ENCODE results near the gene TRIM41.

DNA sequence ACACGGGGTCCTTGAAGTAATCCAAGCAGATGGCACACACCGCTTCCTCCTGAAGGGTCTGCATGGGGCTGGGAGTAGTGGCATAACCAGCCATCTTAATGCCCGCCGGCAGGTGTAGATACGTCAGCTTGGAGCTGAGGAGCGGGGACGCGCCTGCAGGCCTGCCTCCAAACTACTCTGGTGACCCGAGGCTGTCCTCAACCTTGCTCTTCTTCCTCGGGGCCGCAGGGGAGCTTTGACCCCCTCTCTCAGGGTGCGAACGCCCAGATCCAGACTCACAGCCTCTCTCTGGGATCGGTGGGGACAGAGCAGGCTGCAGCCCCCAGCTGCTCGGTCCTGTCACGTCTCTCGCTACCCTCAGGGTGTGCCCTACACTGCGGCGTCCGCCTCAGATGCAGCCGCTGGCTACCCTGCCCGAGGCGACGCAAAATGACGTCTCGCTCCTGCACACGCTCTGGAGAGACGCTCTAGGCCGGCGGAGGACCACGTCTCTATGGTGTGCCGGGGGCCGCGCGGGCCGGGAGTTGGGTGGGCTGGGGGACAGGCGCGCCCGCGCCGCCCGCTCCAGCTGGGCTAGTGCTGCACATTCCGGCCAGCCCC lies 37.7 kb downstream of the TRIM41 start, which contains the start of gene TRIM52:
- TF ChIP-seq, protein P1, sequence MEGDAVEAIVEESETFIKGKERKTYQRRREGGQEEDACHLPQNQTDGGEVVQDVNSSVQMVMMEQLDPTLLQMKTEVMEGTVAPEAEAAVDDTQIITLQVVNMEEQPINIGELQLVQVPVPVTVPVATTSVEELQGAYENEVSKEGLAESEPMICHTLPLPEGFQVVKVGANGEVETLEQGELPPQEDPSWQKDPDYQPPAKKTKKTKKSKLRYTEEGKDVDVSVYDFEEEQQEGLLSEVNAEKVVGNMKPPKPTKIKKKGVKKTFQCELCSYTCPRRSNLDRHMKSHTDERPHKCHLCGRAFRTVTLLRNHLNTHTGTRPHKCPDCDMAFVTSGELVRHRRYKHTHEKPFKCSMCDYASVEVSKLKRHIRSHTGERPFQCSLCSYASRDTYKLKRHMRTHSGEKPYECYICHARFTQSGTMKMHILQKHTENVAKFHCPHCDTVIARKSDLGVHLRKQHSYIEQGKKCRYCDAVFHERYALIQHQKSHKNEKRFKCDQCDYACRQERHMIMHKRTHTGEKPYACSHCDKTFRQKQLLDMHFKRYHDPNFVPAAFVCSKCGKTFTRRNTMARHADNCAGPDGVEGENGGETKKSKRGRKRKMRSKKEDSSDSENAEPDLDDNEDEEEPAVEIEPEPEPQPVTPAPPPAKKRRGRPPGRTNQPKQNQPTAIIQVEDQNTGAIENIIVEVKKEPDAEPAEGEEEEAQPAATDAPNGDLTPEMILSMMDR (IDR thresholded peaks at IDR 0.05) = peak in 1 of 4 experiments; percentile 6
- TF ChIP-seq POLR2A (IDR thresholded peaks at IDR 0.05) (peak; percentile 84), EP300 (IDR thresholded peaks at IDR 0.05) (no peak)
